Hematopoietic multipotent progenitor cell treated with erythropoietin and hydrocortisone succinate and interleukin-3 and kit ligand, for 4 days (in vitro differentiated cells): Measurements from ENCODE around the gene TIMM44.

Experiments
- DNase-seq: peaks from one replicate; pipeline ENCODE4 v3.0.0-alpha.2; 2015

Gene TIMM44

DNA sequence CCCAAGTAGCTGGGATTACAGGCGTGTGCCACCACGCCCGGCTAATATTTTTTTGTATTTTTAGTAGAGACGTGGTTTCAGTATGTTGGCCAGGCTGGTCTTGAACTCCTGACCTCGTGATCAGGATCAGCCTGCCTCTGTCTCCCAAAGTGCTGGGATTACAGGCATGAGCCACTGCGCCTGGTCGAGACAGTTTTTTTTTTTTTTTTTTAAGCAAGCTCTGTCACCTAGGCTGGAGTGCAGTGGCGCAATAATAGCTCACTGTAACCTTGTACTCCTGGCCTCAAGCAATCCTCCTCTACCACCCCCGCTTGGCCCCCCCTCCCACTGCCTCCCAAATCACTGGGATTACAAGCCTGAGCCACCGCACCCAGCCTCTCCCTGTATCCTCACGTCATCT is 46.2 kb downstream of the TIMM44 start:
- DNase-seq: no peak

DNA sequence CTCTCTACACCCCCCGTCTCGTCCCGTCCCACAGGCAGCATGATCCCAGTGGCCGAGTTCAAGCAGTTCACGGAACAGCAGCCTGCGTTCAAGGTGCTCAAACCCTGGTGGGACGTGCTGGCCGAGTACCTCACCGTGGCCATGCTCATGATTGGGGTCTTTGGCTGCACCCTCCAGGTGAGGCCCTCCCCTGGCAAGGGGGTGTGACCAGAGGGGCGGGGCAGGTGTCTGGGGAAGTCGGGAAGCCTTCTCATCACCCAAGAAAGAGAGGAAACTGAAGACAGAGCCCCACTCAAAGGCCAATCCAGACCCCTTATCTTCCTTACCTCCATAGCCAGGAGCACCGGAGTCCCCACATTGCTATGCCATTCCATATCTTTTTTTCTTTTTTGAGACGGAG is 47.9 kb downstream of the TIMM44 start:
- no peak for DNase-seq

DNA sequence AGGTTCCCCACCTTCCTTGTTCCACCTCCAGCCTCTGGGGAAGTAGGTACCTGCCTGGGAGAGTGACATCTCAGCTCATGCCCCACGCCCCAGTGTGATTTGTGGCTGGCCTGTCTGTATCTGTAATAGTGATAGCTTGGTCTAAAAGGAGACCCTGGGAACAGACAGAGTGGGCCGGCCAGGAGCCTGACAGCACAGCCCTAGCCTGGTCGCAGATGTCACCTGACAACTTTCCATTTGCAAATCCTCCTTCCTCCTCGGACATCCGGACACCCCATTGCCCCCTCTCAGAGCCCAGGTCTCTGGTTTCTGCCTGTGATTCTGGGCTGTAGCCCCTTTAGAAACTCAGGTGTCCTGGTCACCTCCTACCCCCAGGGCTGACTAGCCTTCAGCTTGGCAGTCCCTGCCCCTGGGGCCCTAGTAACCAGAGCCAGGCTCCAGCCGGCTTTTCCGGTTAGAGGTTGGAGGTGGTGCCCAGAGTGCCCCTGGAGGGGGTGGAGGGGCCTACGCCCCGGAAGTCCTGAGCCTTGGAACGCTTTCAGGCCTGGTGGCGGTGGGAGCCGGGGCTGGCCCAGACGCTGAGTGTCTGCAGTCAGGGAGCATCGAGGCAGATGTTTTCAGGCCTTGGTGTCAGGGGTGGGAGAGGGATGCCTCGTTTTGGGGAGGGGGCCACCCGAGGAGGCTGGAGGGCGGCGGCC is 48.7 kb downstream of the TIMM44 start:
- no peak for DNase-seq

DNA sequence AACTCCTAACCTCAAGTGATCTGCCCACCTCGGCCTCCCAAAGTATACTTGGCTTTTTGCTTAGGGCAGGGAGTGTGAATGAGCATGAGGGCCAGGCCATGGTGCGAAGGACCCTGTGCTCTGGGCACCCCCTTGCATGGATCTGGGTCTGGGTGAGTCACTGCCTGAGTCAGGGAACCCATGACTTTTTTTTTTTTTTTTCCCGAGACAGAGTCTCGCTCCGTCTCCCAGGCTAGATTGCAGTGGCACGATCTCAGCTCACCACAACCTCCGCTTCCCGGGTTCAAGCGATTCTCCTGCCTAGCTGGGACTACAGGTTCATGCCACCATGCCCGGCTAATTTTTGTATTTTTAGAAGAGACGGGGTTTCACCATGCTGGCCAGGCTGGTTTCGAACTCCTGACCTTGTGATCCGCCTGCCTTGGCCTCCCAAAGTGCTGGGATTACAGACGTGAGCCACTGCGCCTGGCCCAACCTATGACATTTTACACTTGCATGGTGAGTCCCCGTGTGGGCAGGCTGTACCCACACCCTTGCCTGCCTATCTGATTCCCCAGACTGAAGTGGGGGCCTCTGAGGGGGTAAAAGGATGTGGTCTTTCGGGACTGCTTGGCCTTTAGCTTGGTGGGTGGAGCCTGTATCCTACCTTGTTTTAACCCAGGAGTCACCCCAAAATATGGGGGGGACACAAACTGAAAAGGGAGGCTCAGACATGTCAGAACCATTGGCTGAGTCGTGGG is 49.9 kb downstream of the TIMM44 start:
- peak; percentile 66 for DNase-seq

DNA sequence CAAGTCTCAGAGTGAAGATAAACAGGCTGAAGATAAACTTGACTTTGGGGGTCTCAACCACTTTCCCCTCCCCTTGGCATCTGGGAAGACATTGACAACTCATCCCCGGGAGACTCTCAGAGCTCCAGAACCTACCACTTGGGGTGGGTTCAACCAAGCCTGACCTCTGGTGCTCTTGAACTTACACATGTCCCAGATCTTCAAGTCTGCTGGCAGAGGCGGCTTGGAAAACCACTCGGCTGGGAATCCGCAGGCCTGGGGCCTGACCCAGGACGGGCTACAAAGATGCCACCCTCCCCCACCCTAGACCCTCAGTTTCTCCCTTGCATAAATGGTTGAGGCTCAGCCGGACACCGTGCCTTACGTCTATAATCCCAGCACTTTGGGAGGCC is 54.6 kb downstream of the TIMM44 start:
- DNase-seq: no peak

DNA sequence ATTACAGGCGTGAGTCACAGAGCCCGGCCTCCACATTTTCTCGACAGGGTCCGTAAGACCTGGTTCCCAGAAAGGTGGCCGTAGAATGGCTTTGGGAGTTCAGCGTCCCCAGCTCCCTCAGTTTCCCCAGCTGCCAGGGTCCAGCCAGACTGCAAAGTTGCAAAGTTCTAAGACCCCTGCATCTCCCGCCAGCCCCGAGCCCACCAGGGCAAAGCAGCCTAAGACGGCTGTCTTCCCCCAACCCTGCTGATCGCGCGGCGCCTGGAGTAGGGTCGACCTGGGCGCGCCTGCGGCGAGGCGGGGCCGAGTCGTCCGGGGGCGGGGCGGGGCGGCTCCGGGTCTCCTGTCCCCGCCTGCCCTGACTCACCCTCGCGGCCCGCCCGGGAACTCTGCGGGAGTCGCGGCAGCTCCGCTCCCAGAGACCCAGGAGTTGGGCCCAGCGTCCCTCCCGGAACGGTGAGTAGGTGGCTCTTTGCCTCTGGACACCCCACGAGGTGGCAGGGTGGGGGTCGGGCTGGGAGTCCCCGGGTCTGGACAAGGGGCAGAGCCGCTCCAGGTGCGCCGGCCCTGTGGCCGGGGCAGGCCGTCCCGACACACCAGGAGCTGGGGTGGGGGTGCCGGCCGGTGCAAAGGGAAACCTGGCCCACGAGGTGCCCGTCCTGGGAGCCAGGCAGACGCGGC is 55.2 kb downstream of the TIMM44 start, which contains the start of gene LRRC8E:
Gene LRRC8E (plus strand): TSS at position 366 of the 681 bp plus-strand sequence. CDS start 7,094 bp downstream, outside the sequence.
- peak; percentile 74 for DNase-seq

DNA sequence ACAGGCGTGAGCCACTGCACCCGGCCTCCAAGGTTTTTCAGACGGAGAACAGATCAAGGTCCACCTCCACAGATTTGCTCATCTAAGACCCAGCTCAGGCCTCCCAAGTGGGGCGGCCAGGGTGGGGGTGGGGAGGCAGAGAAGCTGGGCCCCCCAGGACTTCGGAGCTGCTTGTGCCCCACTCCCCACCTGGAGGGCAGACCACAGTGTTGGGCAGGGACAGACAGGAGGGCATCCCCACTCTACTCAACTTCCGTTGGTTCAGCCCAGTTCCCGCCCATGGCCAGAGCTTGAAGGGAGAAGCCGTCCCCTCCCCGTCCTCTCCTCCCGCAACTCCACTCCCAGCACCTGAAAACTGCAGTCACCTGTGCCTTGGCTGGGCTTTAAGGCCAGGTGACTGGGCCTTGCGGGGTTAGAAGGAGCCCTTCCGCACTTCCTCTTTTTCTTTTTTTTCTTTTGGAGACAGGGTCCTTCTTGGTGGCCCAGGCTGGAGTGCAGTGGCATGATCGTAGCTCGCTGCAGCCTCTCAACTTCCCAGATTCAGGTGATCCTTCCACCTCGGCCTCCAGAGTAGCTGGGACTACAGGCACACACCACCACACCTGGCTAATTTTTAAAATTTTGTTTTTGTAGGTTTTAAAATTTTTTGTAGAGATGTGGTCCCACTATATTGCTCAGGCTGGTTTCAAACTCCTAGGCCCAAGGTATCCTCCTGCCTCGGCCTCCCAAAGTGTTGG is 55.9 kb downstream of the TIMM44 start:
- no peak for DNase-seq

DNA sequence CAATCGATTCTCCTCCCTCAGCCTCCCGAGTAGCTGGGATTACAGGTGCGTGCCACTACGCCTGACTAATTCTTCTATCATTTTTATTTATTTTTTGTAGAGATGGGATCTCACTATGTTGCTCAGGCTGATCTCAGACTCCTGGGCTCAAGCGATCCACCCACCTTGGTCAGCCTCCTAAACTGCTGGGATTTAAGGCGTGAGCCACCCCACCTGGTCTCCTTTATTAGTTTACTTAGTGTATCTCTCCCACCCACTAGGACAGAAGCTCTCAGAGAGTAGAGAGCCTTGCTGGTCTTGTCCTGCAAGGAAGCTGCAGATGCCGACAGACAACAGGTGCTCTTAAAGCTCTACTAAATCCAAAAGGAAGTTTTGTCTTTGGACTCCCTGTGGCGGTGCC is 57.6 kb downstream of the TIMM44 start:
- no peak for DNase-seq

DNA sequence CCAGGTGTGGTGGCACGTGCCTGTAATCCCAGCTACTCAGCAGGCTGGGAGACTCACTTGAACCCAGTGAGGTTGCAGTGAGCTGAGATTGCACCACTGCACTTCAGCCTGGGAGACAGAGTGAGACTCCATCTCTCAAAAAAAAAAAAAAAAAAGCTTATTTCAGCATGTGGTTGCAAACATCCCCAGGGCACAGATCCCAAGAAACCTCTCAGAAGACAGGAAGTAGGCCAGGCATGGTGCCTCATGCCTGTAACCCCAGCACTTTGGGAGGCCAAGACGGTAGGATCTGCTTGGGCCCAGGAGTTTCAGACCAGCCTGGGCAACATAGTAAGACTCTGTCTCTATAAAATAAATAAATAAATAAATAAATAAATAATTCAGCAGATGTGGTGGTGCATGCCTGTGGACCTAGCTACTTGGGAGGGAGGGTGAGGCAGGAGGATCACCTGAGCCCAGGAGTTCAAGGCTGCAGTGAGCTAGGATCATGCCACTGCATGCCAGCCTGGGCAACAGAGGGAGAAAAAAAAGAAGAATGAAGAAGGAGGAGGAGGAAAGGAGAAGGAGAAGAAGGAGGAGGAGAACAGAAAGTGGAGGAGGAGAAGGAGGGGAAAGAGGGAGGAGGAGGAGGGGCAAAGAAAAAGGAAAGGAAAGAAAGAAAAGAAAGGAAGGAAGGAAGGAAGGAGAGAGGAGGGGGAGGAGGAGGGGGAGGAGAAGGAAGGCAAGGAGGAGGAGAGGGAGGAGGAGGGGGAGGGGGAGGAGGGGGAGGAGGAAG is 59.5 kb downstream of the TIMM44 start:
- DNase-seq: no peak

DNA sequence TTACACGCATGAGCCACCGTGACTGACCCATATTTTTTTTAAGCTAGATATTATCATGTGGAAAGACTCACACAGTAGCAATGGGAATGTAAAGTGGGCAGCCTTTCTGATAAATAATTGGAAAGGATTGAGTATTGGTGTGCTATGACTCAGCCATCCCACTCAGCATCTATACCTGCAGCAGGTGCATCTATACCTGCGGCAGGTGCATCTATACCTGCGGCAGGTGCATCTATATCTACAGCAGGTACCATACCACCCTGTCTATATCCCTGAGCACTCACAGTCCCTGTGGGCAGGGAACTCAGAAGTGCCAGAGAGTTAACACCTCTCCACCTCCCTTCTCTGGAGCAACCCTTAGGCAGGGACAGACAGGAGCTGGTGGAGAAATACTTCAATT is 60.4 kb downstream of the TIMM44 start:
- no peak for DNase-seq

DNA sequence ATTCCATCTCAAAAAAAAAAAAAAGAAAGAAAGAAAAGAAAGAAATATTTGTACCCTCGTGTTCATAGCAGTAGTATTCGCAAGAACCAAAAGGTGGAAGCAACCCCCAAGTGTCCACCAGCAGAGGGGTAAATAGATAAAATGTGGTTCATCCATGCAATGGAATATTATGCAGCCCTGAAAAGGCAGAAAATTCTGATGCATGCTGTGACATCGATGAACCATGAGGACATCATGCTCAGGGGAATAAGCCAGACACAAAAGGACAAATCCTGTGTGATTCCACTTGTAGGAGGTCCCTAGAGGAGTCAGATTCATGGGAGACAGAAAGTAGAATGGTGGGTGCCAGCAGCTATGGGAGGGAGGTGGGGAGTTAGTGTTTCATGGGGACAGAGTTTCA is 61.6 kb downstream of the TIMM44 start:
- DNase-seq: no peak

DNA sequence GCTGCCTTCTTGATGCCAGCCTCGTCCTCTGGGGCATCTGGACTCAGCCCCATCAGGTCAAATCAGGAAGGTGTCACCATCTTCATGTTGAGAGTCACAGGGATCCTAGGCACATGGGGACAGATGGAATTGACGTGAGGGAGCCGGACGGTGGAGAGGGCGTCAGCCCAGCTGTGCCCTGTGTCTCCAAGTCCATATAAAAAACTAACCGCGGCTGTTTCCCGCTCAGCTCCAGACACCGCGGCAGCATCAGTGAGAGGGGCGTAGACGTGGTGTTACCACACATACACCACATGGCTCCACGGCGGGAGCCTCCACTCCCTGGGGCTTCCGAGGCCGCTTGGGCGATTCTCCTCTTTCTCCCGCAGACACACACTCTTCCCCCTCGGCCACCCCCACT is 63.6 kb downstream of the TIMM44 start:
- DNase-seq: peak; percentile 40

DNA sequence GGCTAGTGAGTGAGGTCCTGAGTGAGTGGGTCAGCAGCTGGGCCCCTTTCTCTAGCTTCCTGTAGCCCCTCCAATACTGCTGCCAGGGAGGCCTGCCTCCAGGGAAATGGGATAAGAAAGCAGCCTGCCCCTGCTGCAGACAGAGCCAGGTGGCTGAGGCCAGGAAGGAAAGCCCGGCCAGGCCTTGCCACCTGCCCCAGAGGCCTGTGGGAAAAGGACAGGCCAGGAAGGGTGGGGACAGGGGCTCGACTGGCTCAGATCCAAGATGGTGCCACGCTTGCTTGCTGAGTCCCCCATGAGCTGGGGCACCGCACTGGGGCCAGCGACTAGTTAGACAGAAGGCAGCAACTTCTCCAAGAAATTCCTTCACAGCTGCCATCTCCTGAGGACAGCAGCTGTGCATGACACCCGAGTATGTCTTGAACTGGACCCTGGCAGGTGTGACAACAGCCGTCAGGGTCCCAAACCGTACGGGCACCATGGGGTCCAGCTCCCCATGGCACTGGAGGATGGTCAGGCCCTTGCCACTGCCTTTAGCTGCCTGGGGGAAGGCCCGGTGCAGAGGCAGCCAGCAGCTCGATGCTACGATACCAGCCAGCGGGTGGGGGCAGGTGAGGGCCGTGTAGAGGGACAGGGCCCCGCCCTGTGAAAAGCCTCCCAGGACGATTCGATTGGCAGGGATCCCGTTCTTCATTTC is 64.2 kb downstream of the TIMM44 start:
- no peak for DNase-seq

DNA sequence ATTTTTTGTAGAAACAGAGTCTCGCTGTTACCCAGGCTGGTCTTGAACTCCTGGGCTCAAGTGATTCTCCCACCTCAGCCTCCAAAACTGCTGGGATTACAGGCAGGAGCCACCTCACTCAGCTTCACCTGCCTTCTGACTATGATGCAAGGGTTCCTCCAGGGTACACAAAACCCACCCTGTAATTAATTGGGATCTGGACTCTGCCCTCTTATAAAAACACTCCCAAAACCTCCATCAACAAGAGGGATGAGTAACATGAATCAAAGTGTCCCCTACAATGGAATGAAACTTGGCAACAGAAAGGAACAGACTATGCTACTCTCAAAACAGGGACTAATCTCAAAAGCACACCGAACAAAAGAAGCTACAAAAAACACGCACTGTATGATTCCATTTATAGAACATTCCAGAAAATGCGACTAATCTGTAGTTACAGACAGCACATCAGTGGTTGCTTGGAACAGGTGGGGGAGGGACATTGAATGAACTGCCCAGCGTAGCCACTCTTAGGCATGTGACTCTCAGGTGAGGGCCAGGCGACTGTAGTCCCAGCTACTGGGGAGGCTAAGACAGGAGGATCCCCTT is 66.1 kb downstream of the TIMM44 start:
- DNase-seq: no peak
